Activated CD4-positive, alpha-beta T cell treated with anti-CD3 and anti-CD28 coated beads, Interleukin-2, amount 50 U/mL, for 48 hours (primary cell): ENCODE data around the gene MSL3B.
"Not testable (repeated sequence)": the region's sequence is repeated elsewhere in the genome, so short reads cannot be mapped to it uniquely, and the experiment has no call there.

Experiments used
- DNase-seq, 2 experiments: peaks; one replicate each; pipeline ENCODE4 v3.0.0-alpha.2; 2020

MSL3B gene

DNA sequence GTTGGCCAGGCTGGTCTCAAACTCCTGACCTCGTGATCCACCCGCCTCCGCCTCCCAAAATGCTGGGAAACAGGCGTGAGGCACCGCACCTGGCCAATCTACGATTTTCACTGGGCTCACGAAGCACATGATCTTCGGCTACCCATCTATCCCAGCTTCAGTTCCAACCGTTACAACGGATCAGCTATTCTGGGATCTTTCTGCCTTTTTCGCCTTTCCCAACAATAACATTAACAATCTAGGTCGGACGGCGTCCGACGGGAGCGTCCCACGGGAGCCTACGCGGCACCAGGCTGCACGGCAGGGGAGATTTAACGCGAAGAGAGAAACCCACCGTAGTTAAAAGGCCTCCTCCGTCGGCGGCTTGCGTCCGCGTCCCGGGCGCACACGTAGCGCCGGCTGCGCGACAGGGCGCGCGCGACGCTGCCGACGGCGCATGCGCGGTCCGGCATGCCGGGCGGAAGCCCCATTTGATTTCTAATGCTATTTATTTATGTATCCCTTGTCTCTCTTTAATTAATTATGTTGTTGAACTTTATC lies at the start of gene MSL3B:
Gene MSL3B, minus strand, starts transcription at position 394 of the 540 bp plus-strand sequence.
- DNase-seq, result peak; percentile 46 to 55

DNA sequence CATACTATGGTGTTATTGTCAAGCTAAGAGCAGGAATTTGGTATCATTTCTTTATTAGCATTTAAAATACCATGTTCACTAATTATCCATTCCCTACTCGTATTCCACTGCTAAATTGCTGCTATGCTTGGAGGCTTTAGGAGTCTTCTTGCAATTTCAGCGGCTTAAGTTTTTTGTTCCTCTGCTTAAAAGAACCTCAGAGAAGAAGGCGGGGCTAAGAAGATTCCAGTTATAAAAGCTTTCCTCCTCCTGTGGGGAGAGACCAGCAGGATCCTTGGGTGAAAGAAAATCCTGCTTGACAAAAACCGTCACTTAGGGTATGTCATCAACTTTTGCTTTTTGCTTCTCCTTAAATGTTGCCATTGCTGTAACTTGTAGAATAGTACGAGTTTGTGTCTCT lies 48.9 kb upstream of the MSL3B start, which contains the start of gene TRPM8:
Gene TRPM8, plus strand, starts transcription at position 258 of the 400 bp plus-strand sequence. CDS start 9,165 bp downstream, outside the sequence.
- no peak for DNase-seq

DNA sequence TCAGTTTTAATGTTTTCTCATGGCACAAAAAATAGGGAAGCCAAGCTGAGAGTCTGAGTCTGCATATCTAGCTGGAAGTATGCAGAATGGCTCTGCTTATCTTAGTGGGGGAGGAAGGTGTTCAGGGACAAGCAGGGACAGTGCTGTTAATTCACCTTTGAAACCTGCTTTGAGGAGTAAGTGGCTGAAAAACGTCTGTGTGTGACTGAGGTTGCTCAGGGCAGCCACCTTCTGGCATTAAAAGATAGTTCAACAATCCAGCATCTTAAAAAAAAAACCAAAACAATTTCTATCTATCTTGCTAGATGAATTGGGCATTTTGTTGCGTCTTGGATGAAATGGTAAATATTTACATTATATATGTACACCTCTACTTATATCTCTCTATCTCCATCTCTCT lies 46.9 kb upstream of the MSL3B start:
- DNase-seq, result no peak

DNA sequence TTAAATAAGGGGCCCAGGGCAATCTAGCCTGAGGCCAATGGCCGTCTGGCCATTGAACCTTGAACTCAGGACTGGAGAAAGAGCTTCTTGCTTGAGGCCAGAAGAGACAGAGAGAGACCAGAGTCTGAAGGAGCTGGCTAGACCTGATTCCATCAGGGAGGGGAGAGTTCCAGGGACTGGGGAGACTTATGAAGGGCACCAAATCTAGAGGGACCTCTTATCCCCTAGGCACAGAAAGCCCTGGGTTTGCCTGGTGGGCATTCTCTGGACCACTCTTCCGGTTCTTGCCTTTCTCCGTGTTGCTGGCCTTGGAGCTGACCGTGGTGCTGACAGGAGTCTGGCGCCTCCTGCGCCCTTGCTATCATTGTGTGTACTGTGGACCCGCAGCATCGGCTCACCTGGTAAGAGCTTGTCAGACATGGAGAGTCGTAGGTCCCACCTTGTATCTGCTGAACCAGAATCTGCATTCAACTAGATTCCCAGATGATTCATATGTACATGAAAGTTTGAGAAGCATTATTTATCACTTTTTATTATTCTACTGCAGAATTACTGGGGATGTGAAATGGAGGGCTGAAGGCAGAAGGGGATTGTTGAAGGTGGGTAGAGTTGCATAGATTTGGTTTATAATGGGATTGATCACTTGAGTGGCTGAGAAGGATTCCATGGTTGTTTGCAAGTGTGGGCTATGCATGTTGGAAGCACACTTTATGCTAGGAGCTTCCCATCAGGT lies 44.7 kb upstream of the MSL3B start:
- peak; percentile 15 to 31 for DNase-seq

DNA sequence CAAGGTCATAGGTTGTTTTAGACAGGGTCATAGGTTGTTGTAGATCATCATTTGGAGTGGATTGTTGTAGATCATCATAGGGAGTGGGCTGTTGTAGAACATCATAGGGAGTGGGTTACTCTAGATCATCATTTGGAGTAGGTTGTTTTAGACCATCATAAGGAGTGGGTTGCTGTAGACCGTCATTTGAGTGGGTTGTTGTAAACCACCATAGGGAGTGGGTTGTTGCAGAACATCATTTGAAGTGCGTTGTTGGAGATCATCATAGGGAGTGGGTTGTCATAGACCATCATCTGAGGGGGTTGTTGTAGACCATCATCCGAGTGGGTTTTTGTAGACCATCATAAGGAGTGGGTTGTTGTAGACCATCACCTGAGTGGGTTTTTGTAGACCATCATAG lies 39.4 kb upstream of the MSL3B start:
- DNase-seq, result no peak

DNA sequence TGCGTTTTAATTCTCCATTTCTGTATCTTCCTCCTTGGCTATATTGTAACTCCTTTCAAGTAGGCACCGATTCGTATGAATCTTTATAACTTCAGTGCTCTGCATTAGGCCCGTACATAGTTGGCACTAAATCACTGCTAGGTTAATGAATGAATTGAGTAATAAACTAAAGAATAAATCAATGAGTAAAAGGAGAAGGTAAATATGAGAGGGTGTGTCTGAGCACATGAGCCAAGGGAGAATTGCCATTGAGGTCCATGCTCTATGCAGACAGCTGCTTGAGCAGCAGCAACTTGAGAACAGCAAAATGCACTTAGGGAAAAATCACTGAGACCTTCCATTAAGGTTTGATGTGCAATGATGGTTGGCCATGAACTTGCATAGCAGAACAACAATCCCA lies 37.8 kb upstream of the MSL3B start:
- no peak for DNase-seq

DNA sequence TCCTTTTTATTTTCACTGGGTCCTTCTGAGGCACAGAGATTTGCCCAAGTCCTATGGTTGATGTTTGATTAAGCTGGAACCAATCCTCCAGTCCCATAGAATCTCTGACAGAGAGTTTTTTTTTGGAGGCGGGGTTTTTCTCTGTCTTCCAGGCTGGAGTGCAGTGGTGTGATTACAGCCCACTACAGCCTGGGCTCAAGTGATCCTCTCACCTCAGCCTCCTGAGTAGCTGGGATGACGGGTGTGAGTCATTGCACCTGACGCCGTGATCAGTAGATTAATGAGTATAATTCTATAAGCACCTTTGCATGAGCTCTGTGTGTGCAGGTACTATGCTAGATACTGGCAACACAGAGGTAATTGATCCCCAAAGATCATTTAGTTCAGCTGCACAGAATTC lies 33.7 kb upstream of the MSL3B start:
- DNase-seq, result no peak

DNA sequence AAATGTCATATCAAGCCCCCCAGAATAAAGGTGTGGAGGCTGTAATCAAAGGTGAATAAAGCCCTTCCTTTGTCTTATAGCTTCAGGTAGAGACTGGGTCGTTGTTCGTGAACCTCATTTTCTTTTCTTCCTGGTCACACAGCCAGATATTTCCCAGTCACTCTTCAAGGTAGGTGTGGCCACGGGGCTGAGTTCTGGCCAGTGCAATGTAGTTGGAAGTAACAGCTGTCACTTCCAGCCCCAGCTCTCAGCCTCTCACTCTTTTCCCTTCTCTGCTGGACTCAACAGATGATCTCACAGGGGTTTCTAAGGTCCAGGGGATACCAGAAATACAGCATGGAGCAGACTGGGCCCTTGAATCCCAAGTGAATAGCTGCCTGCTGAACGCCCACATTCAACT lies 33.2 kb upstream of the MSL3B start:
- DNase-seq, result no peak

DNA sequence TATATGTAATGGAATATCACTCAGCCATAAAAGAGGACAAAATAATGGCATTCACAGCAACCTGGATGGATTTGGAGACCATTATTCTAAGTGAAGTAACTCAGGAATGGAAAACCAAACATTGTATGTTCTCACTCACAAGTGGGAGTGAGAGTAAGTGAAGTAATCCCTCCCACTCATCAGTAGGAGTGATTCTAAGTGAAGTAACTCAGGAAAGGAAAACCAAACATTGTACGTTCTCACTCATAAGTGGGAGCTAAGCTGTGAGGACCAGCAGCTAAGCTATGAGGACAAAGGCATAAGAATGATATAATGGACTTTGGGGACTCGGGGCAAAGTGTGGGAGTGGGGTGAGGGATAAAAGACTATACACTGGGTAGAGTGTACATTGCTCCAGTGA lies 28.1 kb upstream of the MSL3B start:
- DNase-seq, result not testable (repeated sequence)

DNA sequence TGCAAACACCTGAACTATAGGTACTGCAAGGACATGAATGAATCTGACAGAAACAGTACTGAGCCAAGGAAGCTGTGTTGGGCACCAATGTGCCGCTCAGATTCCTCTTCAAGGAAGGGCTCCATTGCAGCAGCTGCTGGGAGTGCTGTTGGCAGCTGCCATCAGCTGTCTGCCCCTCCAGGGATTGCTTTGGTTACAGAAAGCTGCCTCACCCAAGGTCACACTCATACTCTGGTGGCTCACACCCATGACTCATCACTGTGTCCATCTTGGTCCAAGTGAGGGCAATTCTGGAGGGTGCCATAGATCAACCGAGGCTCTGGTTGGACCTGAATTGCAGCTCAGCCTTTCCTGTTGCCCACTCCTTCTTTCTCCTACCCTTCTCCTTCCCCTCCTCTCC lies 24.6 kb upstream of the MSL3B start:
- DNase-seq, result no peak

DNA sequence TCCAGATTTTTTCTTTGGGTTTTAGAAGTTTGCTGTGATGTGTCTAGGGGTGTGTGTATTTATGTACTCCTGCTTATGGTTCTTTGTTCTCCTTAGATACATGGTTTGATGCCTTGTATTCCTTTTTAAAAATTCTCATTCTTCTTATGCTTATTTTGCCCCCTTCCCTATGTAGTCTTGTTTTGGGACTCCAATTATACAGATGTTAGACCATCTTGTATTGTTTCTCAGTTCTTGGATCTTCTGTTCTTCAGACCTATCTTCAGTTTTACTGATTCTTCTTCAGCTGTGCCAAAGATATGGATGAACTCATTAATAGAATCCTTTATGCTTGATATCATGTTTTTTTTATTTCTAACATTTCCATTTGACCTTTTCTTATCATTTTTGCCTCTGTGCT lies 14.2 kb upstream of the MSL3B start:
- DNase-seq, result no peak

DNA sequence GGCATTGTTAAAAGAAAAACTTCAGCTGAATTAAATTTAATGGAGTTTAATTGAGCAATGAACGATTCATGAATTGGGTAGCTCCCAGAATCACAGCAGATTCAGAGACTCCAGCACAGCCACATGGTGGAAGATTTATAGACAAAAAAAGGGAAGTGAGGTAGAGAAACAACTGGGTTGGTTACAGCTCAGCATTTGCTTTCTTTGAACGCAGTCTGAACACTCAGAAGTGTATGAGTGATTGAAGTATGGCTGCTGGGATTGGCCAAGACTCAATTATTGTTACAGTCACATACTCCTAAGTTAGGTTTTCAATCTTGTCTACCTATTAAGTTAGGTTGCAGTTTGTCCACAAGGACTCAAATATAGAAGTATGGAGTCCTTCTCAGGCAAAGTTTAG lies 3.9 kb upstream of the MSL3B start:
- not testable (repeated sequence) for DNase-seq

DNA sequence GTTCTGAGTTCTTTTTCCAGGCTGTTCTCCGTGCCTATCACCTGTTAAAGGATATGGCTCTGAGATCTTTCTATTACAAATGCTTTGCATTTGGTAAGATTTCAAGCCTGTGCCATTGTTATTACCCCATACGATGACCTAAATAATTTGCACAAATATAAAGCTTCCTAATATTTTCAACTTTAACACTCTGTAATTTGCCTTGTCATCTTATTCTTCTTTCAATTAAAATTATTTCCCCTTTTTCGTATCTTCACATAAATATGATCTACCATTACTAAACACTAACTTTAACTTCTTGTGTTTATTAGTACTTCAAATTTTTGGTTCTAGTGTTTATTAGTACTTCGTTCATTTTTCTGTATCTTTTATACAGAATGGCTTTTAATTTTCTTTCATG lies 3.2 kb upstream of the MSL3B start:
- DNase-seq, result no peak

DNA sequence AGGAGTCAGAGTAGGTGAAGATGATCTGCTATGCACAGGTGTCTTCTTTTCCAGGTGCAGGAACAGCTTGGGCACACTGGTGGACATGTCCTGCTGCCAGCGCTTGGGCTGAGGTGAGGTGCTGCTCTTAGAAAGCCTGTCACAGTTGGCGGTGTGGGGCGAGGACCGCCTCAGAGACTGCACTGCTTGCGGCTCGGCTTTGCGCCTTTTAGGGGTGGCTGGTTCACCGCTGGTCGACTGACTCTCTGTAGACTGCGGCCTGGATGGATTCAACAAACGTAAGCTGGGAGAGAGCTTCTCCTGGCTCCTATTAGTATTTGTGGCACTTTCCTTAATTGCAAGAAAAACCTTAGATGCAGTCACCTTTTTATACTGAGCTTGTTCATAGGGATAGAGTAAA lies 1.7 kb downstream of the MSL3B start:
- DNase-seq, result no peak

DNA sequence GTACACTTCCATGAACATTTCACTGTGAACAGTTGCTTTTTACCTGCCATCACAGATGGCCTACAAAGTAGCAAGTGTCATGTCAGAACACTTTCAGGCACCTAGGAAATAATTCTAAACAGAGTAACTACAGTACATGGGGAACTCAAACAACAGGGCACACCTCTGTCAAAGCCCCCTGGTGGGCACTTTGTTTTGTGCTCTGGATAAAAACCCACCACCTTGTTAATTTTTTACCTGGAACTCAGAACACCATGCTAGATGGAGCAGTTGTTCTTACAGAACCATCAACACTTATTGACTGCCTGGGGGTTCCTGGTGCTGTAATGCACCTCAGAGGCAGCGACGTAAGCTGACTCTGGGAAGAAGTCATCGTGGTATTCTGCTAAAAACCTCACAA lies 2.3 kb downstream of the MSL3B start:
- no peak for DNase-seq

DNA sequence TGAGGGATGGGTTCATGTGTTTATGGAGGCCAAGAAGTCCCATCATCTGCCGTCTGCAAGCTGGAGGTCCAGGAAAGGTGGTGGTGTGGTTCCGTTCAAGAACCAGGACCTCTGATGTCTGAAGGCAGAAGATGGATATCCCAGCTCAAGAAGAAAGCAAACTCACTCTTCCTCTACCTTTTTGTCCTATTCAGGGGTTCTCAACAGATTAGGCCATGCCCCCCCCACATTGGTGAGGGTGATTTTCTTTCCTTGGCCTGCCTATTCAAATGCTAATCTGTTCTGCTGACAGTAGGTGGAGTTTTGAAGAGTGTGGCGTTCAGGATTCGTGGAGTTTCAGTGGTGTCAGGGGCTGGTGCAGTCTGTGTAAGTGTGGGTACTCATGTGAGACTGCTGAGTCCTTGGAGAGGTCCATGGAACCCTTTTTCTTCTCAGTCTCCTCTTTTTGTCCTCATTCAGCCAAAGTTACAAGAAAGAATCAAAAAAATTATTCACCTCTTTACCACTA lies 5.9 kb downstream of the MSL3B start:
- no peak for DNase-seq

DNA sequence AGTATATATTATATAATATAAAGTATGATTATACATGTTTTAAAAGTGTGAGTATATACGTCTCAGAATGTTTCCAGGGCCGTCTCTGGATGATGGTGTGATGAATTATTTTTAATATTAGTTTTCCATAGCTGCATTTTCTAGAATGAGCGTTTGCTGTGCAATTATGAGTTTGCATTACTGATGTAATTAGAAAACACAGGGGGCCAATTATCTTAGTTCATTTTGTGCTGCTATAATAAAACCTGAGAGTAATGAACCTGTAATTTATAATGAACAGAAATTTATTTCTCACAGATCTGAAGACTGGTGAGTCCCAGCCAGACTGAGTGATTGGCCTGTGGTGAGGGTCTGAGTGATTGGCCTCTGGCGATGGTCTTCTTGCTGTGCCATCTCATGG lies 9.9 kb downstream of the MSL3B start:
- no peak for DNase-seq

DNA sequence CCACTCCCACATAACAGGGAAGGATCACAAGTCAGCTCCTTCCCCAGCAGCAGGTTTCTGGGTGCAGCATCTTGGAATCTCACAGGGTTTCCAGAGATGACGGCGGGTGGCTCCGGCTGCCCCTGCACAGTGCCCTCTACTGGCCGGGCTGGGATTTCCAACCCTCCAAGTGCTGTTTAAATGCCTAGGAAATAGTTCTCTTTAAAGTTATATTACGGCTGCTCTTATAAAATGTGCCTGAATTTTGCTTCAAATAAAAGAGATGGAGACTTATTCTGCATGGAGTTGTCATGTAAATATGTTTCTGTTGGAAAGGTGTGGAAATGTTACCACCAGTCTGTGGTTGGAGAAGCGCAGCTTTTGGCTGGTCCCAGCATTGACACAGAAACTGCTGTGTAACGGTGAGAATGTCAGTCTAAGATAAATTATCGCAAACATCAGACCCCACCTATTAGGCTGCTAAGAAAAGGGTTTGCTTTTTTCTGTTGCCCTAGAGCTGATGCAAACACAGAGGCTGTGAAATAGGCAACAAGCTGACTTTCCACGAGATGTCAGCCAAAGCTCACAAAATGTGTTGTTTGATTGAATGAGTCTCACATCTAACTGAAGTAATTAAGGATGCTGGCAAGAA lies 10.6 kb downstream of the MSL3B start:
- peak; percentile 71 to 76 for DNase-seq

DNA sequence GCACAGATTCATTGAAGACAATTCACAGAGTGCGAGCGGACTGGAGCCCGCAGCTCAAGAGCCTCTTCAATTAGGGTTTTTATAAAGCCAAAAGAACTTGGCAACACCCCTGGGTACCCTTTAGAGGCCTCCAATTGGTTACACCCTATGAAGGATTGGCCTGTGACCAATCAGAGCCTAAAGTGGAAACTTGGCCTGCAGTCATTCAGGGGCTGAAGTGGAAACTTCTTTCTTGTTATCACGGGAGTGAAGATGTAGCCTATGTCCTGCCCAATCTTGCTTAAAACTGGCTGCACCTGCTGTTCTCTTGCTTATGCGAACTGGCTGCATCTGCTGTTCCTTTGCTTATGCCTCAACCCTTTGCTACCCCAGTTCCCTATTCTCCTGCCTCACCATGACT lies 12.0 kb downstream of the MSL3B start:
- no peak for DNase-seq

DNA sequence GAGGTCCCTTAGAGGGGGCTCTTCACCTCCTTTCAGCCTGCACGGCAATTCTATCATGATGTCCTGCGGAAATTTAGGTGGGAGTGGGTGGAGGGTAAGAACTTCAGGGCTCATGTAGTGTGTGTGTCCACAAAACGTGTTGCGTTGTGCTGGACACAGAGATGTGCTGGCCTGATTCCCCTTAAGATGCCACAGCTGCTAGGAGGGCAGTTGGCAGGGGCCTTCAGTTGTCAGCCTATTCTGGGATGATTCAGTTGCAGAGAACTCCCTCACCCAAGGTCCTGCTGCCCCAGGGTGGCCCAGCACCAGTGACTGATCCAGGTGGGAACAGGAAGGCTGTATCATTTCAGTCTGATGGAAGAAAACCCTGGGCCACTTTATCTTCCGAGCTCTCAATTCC lies 12.8 kb downstream of the MSL3B start:
- no peak for DNase-seq

DNA sequence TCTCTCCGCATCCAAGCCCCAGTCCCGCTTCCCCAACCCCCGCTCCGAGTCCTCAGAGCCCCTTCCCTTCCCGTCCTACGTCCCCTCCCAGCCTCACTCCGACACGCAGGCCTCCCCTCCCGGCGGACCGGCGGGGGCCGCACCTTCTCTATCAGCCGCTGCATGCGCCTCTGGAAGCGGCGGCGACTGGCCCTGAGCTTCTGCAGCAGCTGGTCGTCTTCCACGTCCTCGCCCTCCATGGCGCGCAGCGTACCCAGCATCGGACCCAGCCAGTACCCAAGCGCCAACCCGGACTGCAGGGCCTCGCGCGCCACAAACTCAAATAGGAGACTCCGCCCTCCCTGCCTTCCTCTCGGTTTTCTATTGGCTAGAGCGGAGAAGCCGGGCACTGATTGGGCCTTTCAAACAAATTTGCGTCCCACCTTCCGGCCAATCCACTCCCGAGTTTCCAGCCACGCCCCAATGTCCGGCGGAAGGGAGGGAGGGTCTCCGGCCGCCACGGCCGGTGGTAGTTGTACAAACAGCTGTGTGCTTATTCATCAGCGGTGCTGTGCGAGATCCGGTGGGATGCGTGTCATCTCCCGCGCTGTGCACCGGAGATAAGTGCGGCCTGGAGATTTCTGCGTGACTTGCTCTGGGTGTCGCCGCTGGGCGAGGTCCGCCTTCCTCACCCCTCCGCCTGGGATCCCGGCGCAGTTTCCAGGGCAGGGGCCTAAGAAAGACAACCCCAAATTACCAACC lies 13.8 kb downstream of the MSL3B start, which contains the start of gene HJURP:
Gene HJURP, minus strand, starts transcription at position 295 of the 741 bp plus-strand sequence. Its CDS starts 35 bp downstream, at position 260.
- DNase-seq, result peak; percentile 92 to 95

DNA sequence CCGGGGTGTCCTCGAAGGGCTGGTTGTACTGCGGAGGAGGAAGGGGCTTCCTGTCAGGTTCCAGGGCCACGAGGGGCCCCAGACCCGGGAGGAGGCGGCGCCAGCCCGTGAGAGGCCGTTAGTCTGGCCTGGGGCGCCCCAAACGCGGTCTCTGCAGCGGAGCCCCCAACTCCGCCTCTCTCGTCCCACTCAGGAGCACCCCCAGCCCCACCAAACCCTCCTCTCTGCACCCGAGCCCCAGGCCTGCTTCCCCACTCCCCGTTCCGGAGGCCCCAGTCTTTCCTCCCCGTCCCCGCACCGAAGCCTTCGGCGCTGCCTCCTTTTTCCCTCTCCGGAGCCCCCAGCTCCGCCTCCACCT lies 14.3 kb downstream of the MSL3B start:
- no peak for DNase-seq

DNA sequence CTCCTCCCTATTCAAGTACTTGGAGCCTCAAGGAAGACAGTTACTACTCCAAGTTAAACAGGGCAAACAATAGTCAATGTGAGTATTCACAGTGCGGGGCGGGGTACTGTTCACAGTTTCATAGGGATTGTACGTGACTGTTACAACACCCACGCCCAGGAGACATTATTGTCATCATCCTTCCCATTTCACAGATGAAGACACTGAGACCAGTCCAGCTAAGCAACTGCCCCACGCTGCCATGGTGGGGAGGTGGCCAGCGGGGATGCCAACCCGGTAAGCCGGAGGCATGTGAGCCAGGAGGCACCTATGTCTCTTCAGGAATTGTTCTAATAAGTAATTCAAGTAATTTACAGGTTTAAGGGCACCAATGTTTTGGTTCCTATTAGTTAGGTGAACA lies 14.8 kb downstream of the MSL3B start:
- DNase-seq, result peak in 1 of 2 experiments; percentile 24
